Mucosa of stomach (tissue), 1 donor: ENCODE results near the gene TACR2.

ENCODE experiments used
- H3K27me3 ChIP-seq: one replicate; pipeline ENCODE4 v1.7.0; 2013; ENCODE audit warnings: mild to moderate bottlenecking, low read length; ENCODE audit not compliant: control insufficient read depth, insufficient read depth
- H3K36me3 ChIP-seq: one replicate; pipeline ENCODE4 v1.7.0; 2013; ENCODE audit warnings: low read length; ENCODE audit not compliant: control insufficient read depth, insufficient read depth
- H3K4me1 ChIP-seq: one replicate; pipeline ENCODE4 v1.7.0; 2013; ENCODE audit warnings: mild to moderate bottlenecking, low read length; ENCODE audit not compliant: control insufficient read depth, insufficient read depth
- H3K4me3 ChIP-seq: one replicate; pipeline ENCODE4 v1.7.0; 2013; ENCODE audit warnings: low read length
- H3K9ac ChIP-seq: one replicate; pipeline ENCODE4 v1.7.0; 2013; ENCODE audit warnings: mild to moderate bottlenecking, low read length, moderate library complexity
- H3K9me3 ChIP-seq: one replicate; pipeline ENCODE4 v1.7.0; 2013; ENCODE audit warnings: mild to moderate bottlenecking, low read length, moderate library complexity; ENCODE audit not compliant: control insufficient read depth
- donor health status: Pancreatic carcinoma.

Gene TACR2

DNA sequence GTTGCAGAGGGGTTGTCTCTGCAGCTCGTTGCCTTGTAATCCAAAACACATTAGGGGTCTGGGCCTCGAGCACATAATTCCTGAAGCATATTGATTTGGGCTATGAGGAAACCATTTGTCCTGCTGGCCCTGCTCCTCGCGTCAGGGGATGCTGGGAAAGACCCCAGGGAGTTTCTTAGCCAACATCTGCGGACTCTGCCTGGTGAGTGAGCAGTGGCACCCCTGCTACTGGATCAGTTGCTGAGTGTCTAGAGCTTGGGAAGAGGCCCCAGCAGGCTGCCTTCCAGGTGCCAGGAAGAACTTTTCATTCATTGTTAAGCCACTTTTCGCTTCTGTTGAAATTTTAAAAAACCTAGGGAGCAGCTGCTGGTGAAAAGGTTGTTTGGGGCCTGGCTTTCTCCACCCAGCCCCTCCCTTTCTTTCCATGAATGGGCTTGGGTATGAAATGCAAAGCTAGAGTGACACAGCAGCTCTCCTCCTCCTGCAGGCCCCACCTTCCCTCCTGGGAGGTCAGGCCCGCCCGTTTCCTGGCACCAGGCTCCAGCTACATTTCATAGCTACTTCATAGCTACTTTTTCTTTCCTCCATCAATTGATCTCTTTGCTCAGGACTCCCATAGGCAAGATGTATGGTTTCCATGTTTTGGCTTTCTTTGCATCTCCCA, 26.8 kb downstream of the TACR2 start:
- H3K9ac ChIP-seq: no peak overlapping the region
- H3K4me3 ChIP-seq: no peak overlapping the region
- no peaks in the 10 kb centered on the region for H3K36me3 ChIP-seq
- no peaks in the 10 kb centered on the region for H3K9me3 ChIP-seq
- no peaks in the 10 kb centered on the region for H3K27me3 ChIP-seq
- peaks cover 31% of the 10 kb centered on the region for H3K4me1 ChIP-seq

DNA sequence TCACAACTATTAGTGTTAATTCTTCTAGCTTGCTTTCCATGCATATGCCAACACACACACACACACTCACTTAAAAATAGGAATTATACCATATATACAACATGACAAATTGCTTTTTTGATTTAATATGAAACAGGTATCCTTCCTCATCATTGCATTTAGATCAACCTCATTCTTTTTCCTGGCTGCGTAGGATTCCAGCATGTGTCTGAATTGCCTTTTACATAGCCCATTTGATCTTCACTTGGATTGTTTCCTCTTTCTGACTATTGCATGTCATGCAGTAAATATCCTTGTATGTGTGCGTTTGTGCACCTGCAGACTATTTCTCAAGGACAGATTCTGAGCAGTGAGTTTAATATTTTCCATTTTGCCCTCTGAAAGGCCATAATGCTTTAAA, 28.2 kb downstream of the TACR2 start:
- H3K36me3 ChIP-seq: no peaks in the 10 kb centered on the region
- H3K9ac ChIP-seq: no peak overlapping the region
- H3K9me3 ChIP-seq: no peaks in the 10 kb centered on the region
- no peak overlapping the region for H3K4me3 ChIP-seq
- peaks cover 31% of the 10 kb centered on the region for H3K4me1 ChIP-seq
- H3K27me3 ChIP-seq: no peaks in the 10 kb centered on the region

GRCh38 chr10:69387500-69387899, 29.2 kb downstream of the TACR2 start:
- Histone ChIP-seq H3K27me3 (no peaks in the 10 kb centered on the region), H3K4me3 (no peak overlapping the region), H3K4me1 (peaks cover 31% of the 10 kb centered on the region), H3K9ac (no peak overlapping the region), H3K36me3 (no peaks in the 10 kb centered on the region), H3K9me3 (no peaks in the 10 kb centered on the region)

DNA sequence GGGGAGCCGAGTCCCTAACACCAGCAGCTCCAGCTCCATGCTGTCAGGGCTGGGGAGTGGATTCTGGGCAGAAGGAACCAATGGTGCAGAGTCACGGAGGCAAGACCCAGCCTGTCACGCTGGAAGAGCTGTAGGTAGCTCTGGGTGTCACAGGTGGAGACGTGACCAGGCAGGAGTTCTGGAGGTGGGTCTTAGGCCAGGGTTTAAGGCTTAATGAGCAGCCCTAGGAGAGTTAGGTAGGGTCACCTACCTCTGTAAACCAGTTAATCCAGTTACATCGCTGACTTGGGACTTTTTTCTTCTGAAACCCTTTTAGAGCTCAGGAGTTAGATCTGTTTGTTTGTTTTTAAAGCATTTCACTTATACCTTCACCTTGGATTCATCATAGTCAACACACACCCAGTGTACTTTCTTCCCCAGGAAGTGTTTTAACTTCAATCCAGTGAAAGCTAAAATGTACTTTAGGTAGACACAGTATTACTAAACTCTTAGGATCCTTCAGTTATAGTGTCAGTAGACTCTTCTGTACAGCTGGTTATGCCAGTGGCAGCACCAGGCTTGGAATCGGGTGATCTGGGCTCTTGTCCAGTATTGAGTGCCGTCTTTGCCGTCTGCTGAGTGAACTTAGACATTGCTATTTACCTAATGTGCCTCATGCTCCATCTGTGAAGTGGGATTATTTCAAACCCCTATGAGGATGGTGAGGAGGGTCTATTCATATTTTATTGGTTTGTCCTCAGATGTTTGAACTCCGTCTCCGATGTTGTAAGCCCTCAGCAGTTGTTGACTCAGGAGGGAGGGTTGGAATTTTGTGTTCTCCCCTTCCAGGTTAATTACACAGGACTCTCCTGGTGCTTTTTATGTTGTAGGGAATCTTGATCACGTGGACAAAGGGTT, 31.0 kb downstream of the TACR2 start:
- Histone ChIP-seq H3K4me3 (no peak overlapping the region), H3K9me3 (no peaks in the 10 kb centered on the region), H3K36me3 (no peaks in the 10 kb centered on the region), H3K27me3 (no peaks in the 10 kb centered on the region), H3K9ac (no peak overlapping the region), H3K4me1 (peaks cover 21% of the 10 kb centered on the region)

DNA sequence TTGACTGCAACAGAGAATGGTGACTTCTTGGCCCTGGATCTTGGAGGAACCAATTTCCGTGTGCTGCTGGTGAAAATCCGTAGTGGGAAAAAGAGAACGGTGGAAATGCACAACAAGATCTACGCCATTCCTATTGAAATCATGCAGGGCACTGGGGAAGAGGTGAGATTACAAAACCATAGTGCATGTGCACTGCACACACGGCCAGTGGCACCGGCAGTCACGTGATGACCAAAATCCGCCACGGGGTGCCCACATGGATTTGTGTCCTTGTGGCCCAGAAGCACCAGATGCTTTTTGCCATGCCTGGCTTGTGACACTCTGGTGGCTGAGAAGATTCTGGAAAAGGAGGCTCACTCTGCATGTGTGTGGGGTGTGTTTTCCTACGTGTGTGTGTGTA, 32.4 kb downstream of the TACR2 start:
- peaks cover 8% of the 10 kb centered on the region for H3K4me1 ChIP-seq
- H3K27me3 ChIP-seq: no peaks in the 10 kb centered on the region
- H3K9me3 ChIP-seq: no peaks in the 10 kb centered on the region
- H3K9ac ChIP-seq: no peak overlapping the region
- H3K36me3 ChIP-seq: no peaks in the 10 kb centered on the region
- H3K4me3 ChIP-seq: no peak overlapping the region

DNA sequence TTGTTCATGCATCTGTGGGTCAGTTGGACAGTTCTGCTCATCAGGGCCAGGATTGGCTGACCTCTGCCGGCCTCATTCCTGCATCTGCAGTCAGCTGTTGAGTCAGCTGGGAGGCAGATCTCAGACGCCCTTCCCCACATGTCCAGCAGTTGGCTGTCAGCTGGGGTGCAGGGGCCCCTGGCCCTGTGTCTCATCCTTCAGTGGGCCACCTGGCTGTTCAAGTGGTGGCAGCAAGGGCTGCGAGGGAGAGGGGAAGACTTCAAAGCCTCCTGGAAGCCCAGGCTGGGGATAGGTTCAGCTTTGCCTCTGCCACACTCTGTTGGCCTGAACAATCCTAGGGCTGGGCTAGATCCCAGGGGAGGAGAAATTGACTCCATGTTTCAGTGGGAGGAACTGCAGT, 33.2 kb downstream of the TACR2 start:
- H3K9me3 ChIP-seq: no peaks in the 10 kb centered on the region
- H3K27me3 ChIP-seq: no peaks in the 10 kb centered on the region
- no peak overlapping the region for H3K4me3 ChIP-seq
- no peak overlapping the region for H3K9ac ChIP-seq
- H3K4me1 ChIP-seq: peaks cover 8% of the 10 kb centered on the region
- no peaks in the 10 kb centered on the region for H3K36me3 ChIP-seq

GRCh38 chr10:69382382-69383117, 34.2 kb downstream of the TACR2 start:
- peaks cover 8% of the 10 kb centered on the region for H3K4me1 ChIP-seq
- no peaks in the 10 kb centered on the region for H3K27me3 ChIP-seq
- no peak overlapping the region for H3K4me3 ChIP-seq
- no peaks in the 10 kb centered on the region for H3K36me3 ChIP-seq
- H3K9ac ChIP-seq: no peak overlapping the region
- no peaks in the 10 kb centered on the region for H3K9me3 ChIP-seq

DNA sequence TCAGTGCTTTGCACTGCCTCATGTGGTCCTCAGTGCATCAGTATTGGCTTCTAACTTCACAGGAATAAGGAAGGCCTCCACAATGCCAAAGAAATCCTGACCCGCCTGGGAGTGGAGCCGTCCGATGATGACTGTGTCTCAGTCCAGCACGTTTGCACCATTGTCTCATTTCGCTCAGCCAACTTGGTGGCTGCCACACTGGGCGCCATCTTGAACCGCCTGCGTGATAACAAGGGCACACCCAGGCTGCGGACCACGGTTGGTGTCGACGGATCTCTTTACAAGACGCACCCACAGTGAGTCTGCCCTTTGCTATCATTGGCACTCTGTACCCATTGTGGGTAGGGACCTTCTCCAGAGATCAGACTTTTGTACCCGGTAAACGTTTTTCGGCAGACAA, 36.9 kb downstream of the TACR2 start:
- H3K4me1 ChIP-seq: peaks cover 14% of the 10 kb centered on the region
- H3K9ac ChIP-seq: no peak overlapping the region
- H3K9me3 ChIP-seq: no peaks in the 10 kb centered on the region
- peaks cover 3% of the 10 kb centered on the region for H3K36me3 ChIP-seq
- no peaks in the 10 kb centered on the region for H3K27me3 ChIP-seq
- no peak overlapping the region for H3K4me3 ChIP-seq

DNA sequence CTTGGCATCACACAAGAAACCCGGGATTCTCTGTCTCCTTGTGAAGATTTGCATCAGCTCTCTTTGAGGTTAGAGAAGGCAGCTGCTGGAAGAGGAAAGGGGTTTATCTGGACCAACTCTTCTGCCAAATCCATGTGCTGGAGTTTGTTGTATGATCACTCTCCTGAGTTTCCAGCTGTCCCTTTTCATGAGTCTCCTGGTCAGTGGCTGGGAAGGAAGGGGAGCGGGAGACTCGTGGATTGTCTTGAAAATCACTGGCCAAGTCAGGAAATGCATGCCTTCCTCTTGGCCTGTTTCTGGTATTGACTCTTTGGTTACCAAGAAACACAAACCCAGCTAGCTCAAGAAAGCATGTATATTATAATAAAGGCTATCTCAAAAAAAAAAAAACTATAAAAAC, 38.8 kb downstream of the TACR2 start:
- H3K4me3 ChIP-seq: no peak overlapping the region
- H3K36me3 ChIP-seq: peaks cover 3% of the 10 kb centered on the region
- H3K9ac ChIP-seq: no peak overlapping the region
- H3K9me3 ChIP-seq: no peaks in the 10 kb centered on the region
- no peaks in the 10 kb centered on the region for H3K27me3 ChIP-seq
- H3K4me1 ChIP-seq: peaks cover 30% of the 10 kb centered on the region

DNA sequence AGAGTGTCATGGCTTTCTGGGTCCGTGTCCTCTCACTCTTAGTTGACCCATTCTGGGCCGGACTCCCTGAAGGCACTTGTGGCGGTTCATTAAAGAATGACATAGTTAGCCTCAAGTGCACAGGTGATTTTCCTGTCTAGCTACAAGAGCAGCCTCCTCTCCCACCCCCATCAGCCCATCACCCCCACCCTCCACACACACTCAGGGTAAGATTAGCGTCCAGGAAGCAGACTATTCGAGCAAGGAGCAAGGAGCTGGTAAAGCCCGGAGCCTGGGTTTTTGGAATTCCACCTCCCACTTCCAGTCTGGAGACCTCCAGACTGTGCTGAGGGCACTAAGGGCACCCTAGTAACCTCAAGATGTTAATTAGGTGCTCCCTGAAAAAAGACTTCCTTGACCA, 39.5 kb downstream of the TACR2 start:
- peaks cover 31% of the 10 kb centered on the region for H3K4me1 ChIP-seq
- peaks cover 3% of the 10 kb centered on the region for H3K36me3 ChIP-seq
- no peaks in the 10 kb centered on the region for H3K27me3 ChIP-seq
- no peak overlapping the region for H3K4me3 ChIP-seq
- H3K9ac ChIP-seq: no peak overlapping the region
- no peaks in the 10 kb centered on the region for H3K9me3 ChIP-seq

DNA sequence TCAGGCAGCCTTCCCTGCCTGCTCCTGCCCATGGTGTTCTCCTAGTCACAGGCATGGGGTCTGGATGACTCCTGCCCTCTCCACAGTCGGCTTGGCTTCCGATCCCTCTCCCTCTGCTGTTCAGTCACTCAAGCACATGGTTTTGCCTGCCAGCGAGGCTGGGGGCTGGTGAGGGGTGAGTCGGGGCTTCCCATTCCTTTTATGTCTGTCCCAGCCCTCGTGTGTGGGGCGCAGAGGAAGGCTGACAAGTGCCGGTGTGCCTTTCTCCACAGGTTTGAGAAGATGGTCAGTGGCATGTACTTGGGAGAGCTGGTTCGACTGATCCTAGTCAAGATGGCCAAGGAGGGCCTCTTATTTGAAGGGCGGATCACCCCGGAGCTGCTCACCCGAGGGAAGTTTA, 40.1 kb downstream of the TACR2 start:
- H3K9ac ChIP-seq: no peak overlapping the region
- H3K4me1 ChIP-seq: peaks cover 31% of the 10 kb centered on the region
- H3K4me3 ChIP-seq: no peak overlapping the region
- no peaks in the 10 kb centered on the region for H3K9me3 ChIP-seq
- no peaks in the 10 kb centered on the region for H3K27me3 ChIP-seq
- peaks cover 3% of the 10 kb centered on the region for H3K36me3 ChIP-seq
